ENCODE results near the gene NOS1AP.

NOS1AP gene

DNA sequence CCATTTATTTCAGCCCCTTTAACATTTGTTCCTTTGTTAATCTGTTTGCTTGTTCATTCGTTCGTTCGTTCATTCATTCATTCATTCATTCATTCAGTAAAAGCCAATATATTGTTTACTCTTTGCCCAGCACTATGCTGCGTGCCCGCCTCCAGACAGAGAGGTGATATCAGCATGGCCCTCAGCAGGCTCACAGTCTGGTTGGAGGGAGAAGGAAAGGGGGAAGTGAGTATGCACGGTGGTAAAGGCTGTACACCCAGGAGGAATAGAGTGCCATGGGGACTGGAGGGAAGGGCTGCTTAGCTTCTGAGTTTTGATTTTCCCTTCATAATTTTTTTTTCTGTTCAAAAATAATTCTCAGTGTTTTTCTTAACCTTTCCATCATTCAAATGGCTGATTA is 144.7 kb downstream of the NOS1AP start:
- DNase-seq (ENCODE audit: low read depth in 1 of 2, low spot score in 1 of 2) = no peak

DNA sequence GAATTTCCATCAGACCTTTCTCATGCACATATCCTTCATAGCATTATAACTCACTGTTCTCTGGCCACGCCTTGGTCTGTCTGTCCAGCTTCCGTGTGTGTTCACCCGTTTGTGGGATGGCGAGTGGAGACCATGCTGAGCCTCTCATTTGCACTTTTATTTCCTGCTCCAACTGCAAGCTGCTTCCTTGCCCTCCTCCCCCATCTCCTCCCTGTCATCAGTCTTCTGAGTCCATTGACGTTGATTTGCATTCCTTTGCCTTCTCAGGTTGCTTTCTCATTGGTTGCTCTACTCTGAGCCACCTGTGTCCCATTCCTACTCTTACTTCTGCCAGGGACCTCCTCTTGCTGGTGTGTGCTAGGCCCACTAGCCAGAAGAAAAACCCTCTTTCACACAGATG is 146.4 kb downstream of the NOS1AP start:
- DNase-seq (ENCODE audit: low read depth in 1 of 2, low spot score in 1 of 2) = no peak

- DNase-seq (ENCODE audit: low read depth in 1 of 2, low spot score in 1 of 2) = no peak
Measured at GRCh38 chr1:162216604-162217003, 147.1 kb downstream of the NOS1AP start.

DNA sequence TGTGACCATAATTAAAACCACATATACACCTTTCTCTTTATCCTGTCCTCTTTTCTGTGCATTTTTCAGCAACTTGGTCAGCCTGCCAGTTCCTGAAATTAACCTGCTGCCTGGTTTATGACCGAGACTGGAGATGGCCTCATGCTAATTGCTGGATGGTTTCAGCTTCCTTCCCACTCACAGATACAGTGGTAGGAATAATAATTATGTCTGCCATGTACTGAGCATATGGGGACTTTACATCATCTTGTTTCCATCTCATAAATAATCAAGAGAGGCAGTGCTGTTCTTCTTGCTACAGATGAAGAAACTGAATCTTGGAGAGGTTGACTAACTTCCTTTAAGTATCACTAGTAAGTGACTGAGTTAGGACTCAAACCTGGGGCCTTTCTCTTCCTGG is 148.2 kb downstream of the NOS1AP start:
- no peak for DNase-seq (ENCODE audit: low read depth in 1 of 2, low spot score in 1 of 2)

- no peak for DNase-seq (ENCODE audit: low read depth in 1 of 2, low spot score in 1 of 2)
Measured at GRCh38 chr1:162218546-162218945, 149.1 kb downstream of the NOS1AP start.

- no peak for DNase-seq (ENCODE audit: low read depth in 1 of 2, low spot score in 1 of 2)
Measured at GRCh38 chr1:162218975-162219374, 149.5 kb downstream of the NOS1AP start.

GRCh38 chr1:162219461-162219860 is 150.0 kb downstream of the NOS1AP start:
- DNase-seq (ENCODE audit: low read depth in 1 of 2, low spot score in 1 of 2) = no peak

DNA sequence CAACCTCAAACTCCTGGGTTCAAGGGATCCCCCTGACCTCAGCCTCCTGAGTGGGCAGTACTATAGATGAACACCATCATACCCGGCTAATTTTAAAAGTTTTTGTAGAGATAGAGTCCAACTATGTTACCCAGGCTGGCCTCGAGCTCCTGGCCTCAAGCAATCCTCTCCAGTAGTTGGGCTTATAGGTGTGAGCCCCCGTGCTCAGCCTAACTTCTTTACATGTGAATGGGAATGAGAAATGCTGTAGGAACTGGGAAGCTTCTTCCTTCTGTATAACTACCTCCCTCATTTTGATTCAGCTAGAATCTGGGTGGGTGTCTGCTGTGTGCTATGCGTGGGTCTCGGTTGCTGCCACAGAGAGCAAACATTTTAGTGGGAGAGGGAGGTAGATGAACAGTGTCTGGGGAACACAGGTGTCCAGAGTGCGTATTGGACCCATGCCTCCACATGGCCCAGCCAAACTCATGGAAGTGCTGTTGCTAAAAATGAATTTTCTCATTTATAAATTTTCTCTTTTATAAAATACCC is 150.6 kb downstream of the NOS1AP start:
- no peak for DNase-seq (ENCODE audit: low read depth in 1 of 2, low spot score in 1 of 2)

GRCh38 chr1:162222014-162222413 is 152.5 kb downstream of the NOS1AP start:
- DNase-seq (ENCODE audit: low read depth in 1 of 2, low spot score in 1 of 2) = no peak

DNA sequence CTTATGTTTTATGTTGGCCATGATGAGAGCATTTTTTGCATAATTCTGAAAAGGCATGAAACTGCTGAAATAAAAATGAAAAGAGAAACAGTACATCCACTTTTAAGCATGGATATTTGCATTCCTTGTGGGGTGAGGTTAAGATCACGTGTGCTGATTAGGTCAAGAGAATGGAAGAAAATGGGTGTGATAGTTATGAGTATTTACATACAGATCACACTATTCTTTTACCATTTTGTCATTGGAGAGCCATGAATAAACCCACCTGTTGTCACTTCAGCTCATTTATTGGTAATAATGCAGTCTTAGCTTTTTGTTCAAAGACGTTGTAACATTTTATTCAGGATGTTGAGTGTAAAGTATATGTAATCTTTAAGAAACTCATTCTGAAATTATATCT is 153.2 kb downstream of the NOS1AP start:
- DNase-seq (ENCODE audit: low read depth in 1 of 2, low spot score in 1 of 2) = no peak

DNA sequence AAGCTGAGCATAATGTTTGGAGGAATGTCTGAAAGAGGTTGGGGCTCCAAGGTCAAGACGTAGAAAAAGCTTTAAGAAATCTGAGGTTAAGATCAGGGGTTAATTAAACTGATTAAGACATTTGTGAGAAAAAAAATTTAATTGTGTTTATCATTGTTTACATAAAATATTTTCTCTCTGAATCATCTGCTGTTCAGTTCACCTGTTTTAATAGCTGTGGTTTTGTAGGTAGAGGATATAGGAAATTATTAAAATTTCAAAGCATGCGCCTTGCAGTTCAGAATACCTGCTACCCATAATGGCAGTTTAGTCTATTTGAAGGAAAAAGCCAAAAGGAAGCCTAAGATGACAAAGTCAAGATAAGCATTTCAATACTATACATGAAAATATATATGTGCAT is 154.0 kb downstream of the NOS1AP start:
- no peak for DNase-seq (ENCODE audit: low read depth in 1 of 2, low spot score in 1 of 2)

- DNase-seq (ENCODE audit: low read depth in 1 of 2, low spot score in 1 of 2) = no peak
Measured at GRCh38 chr1:162224267-162224666, 154.8 kb downstream of the NOS1AP start.

DNA sequence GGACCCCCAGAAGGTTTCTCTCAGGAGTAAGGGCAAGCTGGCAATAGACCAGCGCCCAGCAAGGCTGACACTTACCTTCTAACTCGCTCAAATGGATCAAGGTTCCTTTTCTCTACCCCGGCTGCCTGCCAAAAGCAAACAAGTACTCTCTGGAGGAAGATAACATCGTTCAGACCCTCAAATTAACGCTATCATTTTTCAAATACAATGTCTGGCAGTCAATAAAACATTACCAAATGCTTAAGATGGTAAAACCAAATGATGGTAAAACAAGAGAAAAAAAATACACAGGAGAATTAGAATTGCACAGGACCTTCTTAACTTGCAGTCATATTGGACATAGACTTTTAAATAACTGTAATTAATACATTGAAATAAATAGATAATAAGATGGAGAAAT is 159.1 kb downstream of the NOS1AP start:
- DNase-seq (ENCODE audit: low read depth in 1 of 2, low spot score in 1 of 2) = no peak

DNA sequence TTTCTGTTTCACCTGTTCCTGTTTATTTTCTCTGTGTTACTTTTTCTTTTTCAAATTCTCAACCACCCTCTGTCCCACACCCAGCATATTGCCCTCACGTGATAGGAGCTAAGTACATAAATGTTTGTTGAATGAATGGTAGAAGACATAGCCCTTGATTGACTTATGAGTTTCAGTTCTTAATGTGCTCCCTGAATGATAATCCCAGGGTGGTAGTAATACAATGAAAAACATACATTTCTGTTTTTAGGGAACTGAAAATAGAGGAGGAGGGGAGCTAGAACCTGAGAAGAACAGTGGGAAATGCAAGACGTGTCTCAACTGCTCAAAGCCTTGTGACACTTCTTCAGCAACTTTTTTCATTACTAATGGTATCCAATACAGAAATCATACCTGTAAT is 160.1 kb downstream of the NOS1AP start:
- no peak for DNase-seq (ENCODE audit: low read depth in 1 of 2, low spot score in 1 of 2)

- no peak for DNase-seq (ENCODE audit: low read depth in 1 of 2, low spot score in 1 of 2)
Measured at GRCh38 chr1:162230096-162230495, 160.6 kb downstream of the NOS1AP start.

GRCh38 chr1:162230517-162230916 is 161.0 kb downstream of the NOS1AP start:
- no peak for DNase-seq (ENCODE audit: low read depth in 1 of 2, low spot score in 1 of 2)

- DNase-seq (ENCODE audit: low read depth in 1 of 2, low spot score in 1 of 2) = no peak
Measured at GRCh38 chr1:162232034-162232711, 162.7 kb downstream of the NOS1AP start.

DNA sequence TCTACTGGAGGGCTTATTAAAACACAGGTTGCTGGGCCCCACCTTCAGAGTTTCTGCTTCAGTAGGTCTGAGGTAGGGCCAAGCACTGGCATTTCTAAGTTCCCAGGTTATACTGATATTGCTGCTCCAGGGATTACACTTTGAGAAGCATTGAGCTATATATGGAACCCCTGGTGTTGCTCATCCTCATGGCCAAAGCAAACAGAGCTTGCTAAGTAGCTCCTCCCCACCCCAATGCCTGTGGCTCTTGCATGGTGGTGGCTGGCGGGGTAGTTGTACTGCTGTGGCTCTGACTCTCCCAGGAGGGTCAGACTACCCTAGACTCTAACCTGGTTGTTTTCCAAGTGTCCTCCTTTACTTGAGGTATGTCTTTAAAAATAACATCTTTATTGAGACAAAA is 163.6 kb downstream of the NOS1AP start:
- no peak for DNase-seq (ENCODE audit: low read depth in 1 of 2, low spot score in 1 of 2)

DNA sequence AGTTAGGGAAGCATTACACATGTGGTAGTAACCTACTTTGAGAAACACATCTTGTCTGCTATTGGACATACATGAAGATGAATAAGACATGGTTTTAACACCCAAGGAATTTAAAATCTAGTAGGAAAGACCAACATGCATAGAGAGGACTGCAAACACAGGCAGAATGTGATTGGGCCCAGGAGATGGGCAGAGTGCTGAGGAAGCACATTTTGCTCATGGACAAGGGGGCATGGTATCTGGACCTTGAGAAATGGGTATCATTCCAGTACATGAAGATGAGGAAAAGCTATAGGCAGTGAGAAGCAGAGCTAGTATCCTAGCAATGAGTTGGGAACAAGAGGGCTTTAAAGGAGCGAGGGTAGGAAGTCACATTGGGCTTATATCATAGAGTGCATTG is 164.4 kb downstream of the NOS1AP start:
- no peak for DNase-seq (ENCODE audit: low read depth in 1 of 2, low spot score in 1 of 2)

GRCh38 chr1:162234571-162234970 is 165.1 kb downstream of the NOS1AP start:
- no peak for DNase-seq (ENCODE audit: low read depth in 1 of 2, low spot score in 1 of 2)

DNA sequence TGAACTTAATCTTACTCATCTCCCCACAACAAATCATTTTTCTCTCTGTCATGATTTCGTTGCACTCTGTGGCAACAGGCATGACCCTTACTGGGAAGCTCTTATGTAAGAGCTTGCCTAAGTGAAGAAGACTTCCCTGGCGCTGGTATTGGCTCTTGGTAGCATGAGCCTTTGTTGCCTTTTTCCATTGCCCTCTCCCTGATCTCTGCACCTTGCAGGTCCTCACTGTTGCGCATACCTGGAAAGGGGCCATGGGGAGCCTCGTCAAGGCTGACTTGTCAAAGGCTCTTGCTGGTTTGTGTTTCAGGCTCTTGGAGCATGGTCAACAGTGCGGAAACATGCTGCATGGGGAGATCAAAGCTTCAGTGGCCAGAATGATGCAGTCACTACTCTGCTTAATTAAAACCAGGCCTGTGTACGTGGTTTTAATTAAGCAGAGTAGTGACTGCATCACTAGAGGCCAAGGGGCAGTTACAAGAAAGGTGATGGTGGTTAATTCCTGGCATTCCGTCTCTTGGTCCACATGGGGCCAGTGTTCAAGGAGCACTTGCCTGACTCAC is 165.8 kb downstream of the NOS1AP start:
- DNase-seq (ENCODE audit: low read depth in 1 of 2, low spot score in 1 of 2) = no peak

GRCh38 chr1:162236201-162236600 is 166.7 kb downstream of the NOS1AP start:
- DNase-seq (ENCODE audit: low read depth in 1 of 2, low spot score in 1 of 2) = no peak

- no peak for DNase-seq (ENCODE audit: low read depth in 1 of 2, low spot score in 1 of 2)
Measured at GRCh38 chr1:162236618-162237017, 167.1 kb downstream of the NOS1AP start.
